ENCODE results near the gene FLNB. TPM values are rescaled to one million over a fixed set of nuclear protein-coding genes. Genes with fewer than 3 reads are reported as not detected.
A peak's percentile ranks its signal among the peaks of the same experiment; 100 is the strongest.
"Not testable (repeated sequence)": the region's sequence is repeated elsewhere in the genome, so short reads cannot be mapped to it uniquely, and the experiment has no call there.

The FLNB gene
- total RNA-seq, 2 donors from 2014 or later = 410 to 585 TPM

- DNase-seq (no peak), ATAC-seq (no peak)
- intact Hi-C loops (cut with DNase I, micrococcal nuclease) = no loop called here
Measured at GRCh38 chr3:57980416-57980815, 27.8 kb upstream of the FLNB start.

- DNase-seq (no peak), ATAC-seq (no peak)
- intact Hi-C loops (cut with DNase I, micrococcal nuclease) = no loop called here
Measured at GRCh38 chr3:57981483-57982087, 26.6 kb upstream of the FLNB start.

- no peak for ATAC-seq
- no peak for DNase-seq
- intact Hi-C loops (cut with DNase I, micrococcal nuclease) = no loop called here
Measured at GRCh38 chr3:57982561-57983243, 25.5 kb upstream of the FLNB start.

- intact Hi-C loops (cut with DNase I, micrococcal nuclease) = no loop called here
- peak; percentile 89 for ATAC-seq
- peak; percentile 69 to 81 for DNase-seq
Measured at GRCh38 chr3:57983734-57984518, 24.3 kb upstream of the FLNB start.

- DNase-seq (peak in 1 of 2 donors; percentile 55), ATAC-seq (peak; percentile 49)
- intact Hi-C loops (cut with DNase I, micrococcal nuclease) = no loop called here
Measured at GRCh38 chr3:57985176-57985983, 22.8 kb upstream of the FLNB start.

- DNase-seq (no peak), ATAC-seq (no peak)
- intact Hi-C loops (cut with DNase I, micrococcal nuclease) = no loop called here
Measured at GRCh38 chr3:57985984-57986246, 22.3 kb upstream of the FLNB start.

GRCh38 chr3:57986261-57986660 lies 22.0 kb upstream of the FLNB start:
- intact Hi-C loops (cut with DNase I, micrococcal nuclease) = no loop called here
- DNase-seq (no peak), ATAC-seq (no peak)

- intact Hi-C loops (cut with DNase I, micrococcal nuclease) = not testable (repeated sequence)
- peak; percentile 56 for ATAC-seq
- peak; percentile 54 to 76 for DNase-seq
Measured at GRCh38 chr3:57989198-57989597, 19.0 kb upstream of the FLNB start.

GRCh38 chr3:57989646-57990045 lies 18.6 kb upstream of the FLNB start:
- DNase-seq = no peak
- ATAC-seq = no peak
- intact Hi-C loops (cut with DNase I, micrococcal nuclease) = no loop called here

GRCh38 chr3:57992452-57993213 lies 15.6 kb upstream of the FLNB start:
- intact Hi-C loops (cut with DNase I, micrococcal nuclease) = no loop called here
- ATAC-seq (peak; percentile 76), DNase-seq (peak; percentile 67 to 72)

- no peak for DNase-seq
- intact Hi-C loops (cut with DNase I, micrococcal nuclease) = no loop called here
- peak; percentile 73 for ATAC-seq
Measured at GRCh38 chr3:57998366-57999283, 9.6 kb upstream of the FLNB start.

- DNase-seq (no peak), ATAC-seq (peak; percentile 44)
- intact Hi-C loops (cut with DNase I, micrococcal nuclease) = loop anchor here in 1 of 2 donors (10.0 kb wide), 1 partner anchor 175 kb away; no protein-coding TSS in a partner anchor
Measured at GRCh38 chr3:57999417-58000115, 8.7 kb upstream of the FLNB start.

GRCh38 chr3:58000306-58001085 lies 7.7 kb upstream of the FLNB start:
- DNase-seq = peak; percentile 71 to 76
- intact Hi-C loops (cut with DNase I, micrococcal nuclease) = loop anchor here in 1 of 2 donors (10.0 kb wide), 1 partner anchor 174 kb away; no protein-coding TSS in a partner anchor
- ATAC-seq = peak; percentile 60

GRCh38 chr3:58001086-58001467 lies 7.1 kb upstream of the FLNB start:
- no peak for ATAC-seq
- no peak for DNase-seq

GRCh38 chr3:58001979-58002378 lies 6.2 kb upstream of the FLNB start:
- no peak for DNase-seq
- ATAC-seq = no peak
- intact Hi-C loops (cut with DNase I, micrococcal nuclease) = loop anchor here in 1 of 2 donors (10.0 kb wide), 1 partner anchor 173 kb away; no protein-coding TSS in a partner anchor

More at GRCh38 chr3:58001086-58001467, 7.1 kb upstream of the FLNB start:
- intact Hi-C loops (cut with DNase I, micrococcal nuclease) = loop anchor here in 1 of 2 donors (10.0 kb wide), 1 partner anchor 174 kb away; no protein-coding TSS in a partner anchor

GRCh38 chr3:58003093-58003492 lies 5.1 kb upstream of the FLNB start:
- DNase-seq (no peak), ATAC-seq (no peak)
- intact Hi-C loops (cut with DNase I, micrococcal nuclease) = loop anchor here in 1 of 2 donors (10.0 kb wide), 1 partner anchor 172 kb away; no protein-coding TSS in a partner anchor

Measured in left colon (tissue), 2 donors.